Suprapubic skin (tissue), 3 donors: Measurements from ENCODE around the gene MSX1.

Experiments used
- CTCF ChIP-seq, 2 donors: fragments of 200-600 bp in 1 of 2; fragments of 450-650 bp in 1 of 2; sonication (generic) in 1 of 2; IDR thresholded peaks; one replicate each; pipeline ENCODE4 v1.5.1; 2016 to 2019; ENCODE audit warnings: antibody characterized with exemption in 2 of 2, mild to moderate bottlenecking in 1 of 2, moderate library complexity in 1 of 2
- POLR2AphosphoS5 ChIP-seq, 3 donors: sonication (generic); formaldehyde crosslinking; IDR thresholded peaks; one replicate each; pipeline ENCODE4 v1.6.1; 2017; ENCODE audit warnings: antibody characterized with exemption in 3 of 3

- TF ChIP-seq CTCF (IDR thresholded peaks at IDR 0.05) (no peak), POLR2AphosphoS5 (IDR thresholded peaks at IDR 0.05) (no peak)
Measured at GRCh38 chr4:4849524-4850193, 9.8 kb upstream of the MSX1 start.
